ENCODE measurements around the gene SERPINB7.

- TF ChIP-seq CTCF (IDR thresholded peaks at IDR 0.05 in 4 of 5, conservative IDR thresholded peaks at IDR 0.05 in 1 of 5) = no peak
- no peak for TF ChIP-seq POLR2A (IDR thresholded peaks at IDR 0.05)
Observed at GRCh38 chr18:63837590-63837989, 62.4 kb downstream of the SERPINB7 start.

Data from gastrocnemius medialis (tissue), 4 donors.